AG04449 (cell line): ENCODE results near the gene EXOC4.

Source experiments
- CTCF ChIA-PET: fragments of 350-600 bp; formaldehyde crosslinking; extraction: SDS; loops from one replicate; lab custom pipeline; 2021; ENCODE audit warnings: antibody characterized with exemption; lab: Yijun Ruan, JAX
- POLR2A ChIA-PET: fragments of 400-600, 350-600 bp; formaldehyde crosslinking; extraction: SDS; loops from one replicate; lab custom pipeline; 2020; ENCODE audit warnings: antibody characterized with exemption, inconsistent platforms; lab: Yijun Ruan, JAX
- DNase-seq: peaks from one replicate; pipeline ENCODE4 v3.0.0-alpha.2; 2010; ENCODE audit warnings: low read depth, low spot score
- H3K4me3 ChIP-seq: 2 replicates; pipeline ENCODE4 v1.5.1; 2011; ENCODE audit warnings: low read depth, mild to moderate bottlenecking, control low read depth, low read length
- TF ChIP-seq, protein P1 (sequence below): IDR thresholded peaks from one replicate; pipeline ENCODE4 v1.5.1; 2011; ENCODE audit warnings: mild to moderate bottlenecking, moderate library complexity, low read length, control low read depth, inconsistent platforms; ENCODE audit not compliant: insufficient read depth; ENCODE audit errors: missing control alignments

EXOC4 gene

DNA sequence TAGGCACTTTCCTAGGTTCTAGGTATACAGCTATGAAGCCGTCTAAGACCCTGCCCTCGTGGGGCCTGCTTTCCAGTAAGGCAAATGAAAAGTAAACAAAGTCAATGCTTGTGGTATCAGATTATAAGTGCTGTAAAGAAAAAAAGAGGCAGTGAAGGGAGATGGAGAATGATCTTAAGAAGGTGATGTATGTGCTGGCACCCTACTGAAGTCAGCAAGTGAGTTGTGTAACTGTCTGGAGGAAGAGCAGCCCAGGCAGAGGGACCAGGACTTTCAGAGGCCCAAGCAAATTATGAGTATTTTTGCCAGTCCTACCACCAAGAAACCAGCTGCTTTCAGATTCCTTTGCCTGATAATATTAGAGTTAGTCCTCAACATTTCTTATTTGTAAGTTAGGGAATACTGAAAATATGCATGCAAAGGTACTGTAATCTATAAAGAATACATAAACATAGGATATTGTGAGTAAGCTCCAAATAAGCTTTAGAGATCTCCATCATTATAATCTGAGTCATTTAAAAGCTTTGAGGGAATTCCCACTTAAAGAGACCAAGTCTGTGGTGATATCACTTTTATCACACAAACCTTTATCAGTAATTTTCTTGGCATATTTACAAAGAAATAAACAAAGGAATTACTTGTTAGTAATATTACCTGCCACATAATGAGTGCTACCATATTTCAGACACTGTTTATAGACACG is 545.1 kb downstream of the EXOC4 start:
- POLR2A ChIA-PET = no interaction called here
- DNase-seq = no peak
- no peak overlapping the region for H3K4me3 ChIP-seq
- CTCF ChIA-PET = interaction anchor here (0.7 to 1.7 kb wide), 7 partner anchors 9 to 217 kb away, joined by 3 to 4 read pairs (median 3); no protein-coding TSS in a partner anchor
- TF ChIP-seq, protein P1, sequence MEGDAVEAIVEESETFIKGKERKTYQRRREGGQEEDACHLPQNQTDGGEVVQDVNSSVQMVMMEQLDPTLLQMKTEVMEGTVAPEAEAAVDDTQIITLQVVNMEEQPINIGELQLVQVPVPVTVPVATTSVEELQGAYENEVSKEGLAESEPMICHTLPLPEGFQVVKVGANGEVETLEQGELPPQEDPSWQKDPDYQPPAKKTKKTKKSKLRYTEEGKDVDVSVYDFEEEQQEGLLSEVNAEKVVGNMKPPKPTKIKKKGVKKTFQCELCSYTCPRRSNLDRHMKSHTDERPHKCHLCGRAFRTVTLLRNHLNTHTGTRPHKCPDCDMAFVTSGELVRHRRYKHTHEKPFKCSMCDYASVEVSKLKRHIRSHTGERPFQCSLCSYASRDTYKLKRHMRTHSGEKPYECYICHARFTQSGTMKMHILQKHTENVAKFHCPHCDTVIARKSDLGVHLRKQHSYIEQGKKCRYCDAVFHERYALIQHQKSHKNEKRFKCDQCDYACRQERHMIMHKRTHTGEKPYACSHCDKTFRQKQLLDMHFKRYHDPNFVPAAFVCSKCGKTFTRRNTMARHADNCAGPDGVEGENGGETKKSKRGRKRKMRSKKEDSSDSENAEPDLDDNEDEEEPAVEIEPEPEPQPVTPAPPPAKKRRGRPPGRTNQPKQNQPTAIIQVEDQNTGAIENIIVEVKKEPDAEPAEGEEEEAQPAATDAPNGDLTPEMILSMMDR = no peak

DNA sequence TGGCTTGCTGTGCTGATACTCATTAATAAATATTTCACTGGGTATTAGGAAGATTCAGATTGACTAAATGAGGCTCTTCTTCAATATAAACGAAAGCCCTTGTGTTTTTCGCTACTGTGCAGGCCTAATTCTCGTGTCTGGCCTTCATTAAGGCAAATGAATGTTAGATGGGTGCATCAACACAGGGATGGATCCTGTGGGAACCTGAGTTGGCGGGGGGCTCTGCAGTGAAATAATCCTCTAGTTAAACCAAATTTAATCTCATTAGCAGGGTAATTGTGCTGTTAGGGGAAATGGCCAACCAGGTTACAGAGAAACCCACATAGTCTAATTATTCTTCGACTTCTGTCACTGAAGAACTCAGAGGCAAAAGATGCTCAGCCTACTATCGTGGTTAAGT is 548.5 kb downstream of the EXOC4 start:
- no peak for DNase-seq
- CTCF ChIA-PET = no interaction called here
- no peak overlapping the region for H3K4me3 ChIP-seq
- TF ChIP-seq, protein P1 = no peak
- POLR2A ChIA-PET = no interaction called here

DNA sequence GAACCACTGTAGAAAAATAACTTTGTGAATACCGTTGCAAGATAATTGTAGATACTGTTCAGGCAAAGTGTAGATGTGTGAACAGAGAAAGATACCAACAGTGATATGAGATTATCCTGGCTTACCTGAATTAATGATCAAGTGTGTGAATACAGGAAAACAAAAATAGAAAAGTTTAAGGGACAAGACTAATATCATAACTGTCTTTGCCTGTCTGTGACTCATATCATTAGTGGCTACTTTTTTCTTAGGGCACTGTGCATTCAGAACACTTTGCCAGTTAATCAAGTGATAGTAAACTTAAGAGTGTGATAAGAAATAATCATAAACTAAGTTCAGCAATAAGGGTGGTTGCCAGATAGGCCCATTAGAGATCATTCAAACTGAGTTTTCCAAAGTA is 551.2 kb downstream of the EXOC4 start:
- TF ChIP-seq, protein P1 = no peak
- CTCF ChIA-PET = no interaction called here
- POLR2A ChIA-PET = no interaction called here
- no peak for DNase-seq
- no peak overlapping the region for H3K4me3 ChIP-seq

DNA sequence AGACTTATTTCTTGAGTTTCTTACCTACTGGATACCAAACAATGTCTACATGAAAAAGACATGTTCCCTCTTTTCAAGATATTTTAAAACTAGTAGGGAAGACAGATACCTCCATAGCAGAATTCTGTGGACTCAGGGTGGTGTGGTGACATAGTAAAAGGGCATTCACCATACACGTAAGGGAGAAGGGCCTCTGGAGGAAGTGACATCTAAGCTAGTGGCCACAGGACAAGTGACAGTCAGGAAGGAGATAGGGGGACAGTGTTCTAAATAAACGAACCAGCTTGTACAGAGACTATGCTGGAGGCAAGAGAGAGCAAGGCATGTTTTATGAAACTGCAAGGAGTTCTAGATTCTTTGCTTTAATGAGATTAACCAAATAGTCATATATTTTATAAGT is 552.5 kb downstream of the EXOC4 start:
- TF ChIP-seq, protein P1 = no peak
- DNase-seq = no peak
- H3K4me3 ChIP-seq = no peak overlapping the region
- ChIA-PET POLR2A (no interaction called here), CTCF (interaction anchor here (1.0 kb wide), 1 partner anchor 48 kb away, joined by 3 read pairs; no protein-coding TSS in a partner anchor)

DNA sequence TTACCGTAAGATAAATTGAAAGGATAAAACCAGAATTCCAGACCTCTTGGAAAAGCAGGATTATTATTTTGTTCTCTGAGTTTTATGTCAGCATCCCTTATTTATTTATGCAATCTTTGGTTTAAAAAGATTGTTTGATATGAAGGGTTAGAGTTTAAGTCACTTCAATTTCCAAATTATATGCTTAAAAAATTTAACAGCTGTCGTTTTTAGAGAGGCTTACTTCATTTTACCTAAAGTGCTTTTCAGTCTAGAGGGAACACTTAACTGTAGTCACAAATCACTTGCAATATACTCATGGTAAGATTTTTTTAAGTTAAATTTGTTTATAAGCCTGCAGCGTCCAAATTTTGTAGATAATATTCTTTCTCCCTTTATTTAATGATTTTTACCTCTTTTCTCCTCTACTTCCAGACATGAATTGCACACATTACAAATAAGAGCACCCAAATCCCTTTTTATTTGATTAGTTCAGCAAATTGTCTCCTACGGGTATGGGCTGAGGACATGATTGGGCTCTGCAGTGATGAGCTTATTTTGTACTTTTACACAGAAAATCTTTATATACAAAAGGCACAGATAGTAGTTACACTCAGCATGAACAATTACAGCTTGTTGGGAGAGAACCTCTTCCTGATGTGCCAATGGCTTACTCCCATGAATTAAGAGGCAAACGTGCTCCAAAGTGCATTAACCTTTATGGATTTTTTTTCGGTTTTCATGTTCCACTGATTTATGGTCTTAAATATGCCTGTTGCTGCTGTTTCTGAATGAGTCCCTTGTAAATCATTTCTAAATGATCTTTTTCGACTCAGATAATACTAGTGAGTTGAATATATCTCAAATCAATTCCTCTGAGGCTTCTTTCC is 555.0 kb downstream of the EXOC4 start:
- TF ChIP-seq, protein P1 = no peak
- CTCF ChIA-PET = no interaction called here
- POLR2A ChIA-PET = no interaction called here
- no peak overlapping the region for H3K4me3 ChIP-seq
- DNase-seq = no peak

DNA sequence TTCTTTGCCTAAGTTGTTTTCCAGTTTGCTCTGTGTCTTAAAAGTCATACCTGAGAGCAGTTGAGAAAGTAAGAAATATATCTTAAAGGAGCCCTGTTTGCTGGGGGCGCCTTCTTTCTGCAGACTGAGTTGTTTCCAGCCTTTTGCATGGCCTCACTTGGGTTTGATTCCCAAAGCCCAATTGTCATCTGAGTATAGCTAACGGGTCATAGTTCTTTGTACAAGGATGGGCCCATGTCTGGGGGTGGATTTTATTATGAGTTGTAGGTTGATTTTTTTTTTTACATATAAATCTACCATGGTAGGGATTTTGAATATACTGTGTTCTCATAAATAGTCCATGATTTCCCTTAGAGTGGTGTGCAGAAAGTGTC is 555.6 kb downstream of the EXOC4 start:
- POLR2A ChIA-PET = no interaction called here
- TF ChIP-seq, protein P1 = no peak
- CTCF ChIA-PET = no interaction called here
- H3K4me3 ChIP-seq = no peak overlapping the region
- no peak for DNase-seq
